H9 (cell line): ENCODE data around the gene FEZ2. TPM values are rescaled to one million over a fixed set of nuclear protein-coding genes. Genes with fewer than 3 reads are reported as not detected.

ENCODE experiments used
- DNase-seq: peaks from one replicate; pipeline ENCODE4 v3.0.0-alpha.2; 2017
- H2AFZ ChIP-seq: one replicate; pipeline ENCODE4 v1.6.1; 2013; ENCODE audit warnings: mild to moderate bottlenecking, low read length, control low read depth, moderate library complexity
- H2AK5ac ChIP-seq: 2 replicates; pipeline ENCODE4 v1.6.1; 2013; ENCODE audit warnings: low read length, control low read depth, mixed read lengths; ENCODE audit not compliant: insufficient read length
- H2BK120ac ChIP-seq: one replicate; pipeline ENCODE4 v1.6.1; 2013; ENCODE audit warnings: low read depth, mild to moderate bottlenecking, low read length, control low read depth, inconsistent platforms; ENCODE audit not compliant: poor library complexity, severe bottlenecking
- H2BK12ac ChIP-seq: 2 replicates; pipeline ENCODE4 v1.6.1; 2013; ENCODE audit warnings: low read length, control low read depth, mixed read lengths, low read depth; ENCODE audit not compliant: insufficient read length
- H2BK15ac ChIP-seq: 2 replicates; pipeline ENCODE4 v1.6.1; 2013; ENCODE audit warnings: low read depth, low read length, control low read depth
- H2BK20ac ChIP-seq: one replicate; pipeline ENCODE4 v1.6.1; 2013; ENCODE audit warnings: low read depth, mild to moderate bottlenecking, low read length, control low read depth, inconsistent platforms; ENCODE audit not compliant: poor library complexity, severe bottlenecking
- H2BK5ac ChIP-seq: 2 replicates; pipeline ENCODE4 v1.6.1; 2013; ENCODE audit warnings: low read length, control low read depth, mixed read lengths; ENCODE audit not compliant: insufficient read length
- H3K14ac ChIP-seq: 2 replicates; pipeline ENCODE4 v1.6.1; 2013; ENCODE audit warnings: low read length, control low read depth; ENCODE audit not compliant: insufficient read depth
- H3K18ac ChIP-seq: 2 replicates; pipeline ENCODE4 v1.6.1; 2013; ENCODE audit warnings: low read depth, mild to moderate bottlenecking, mixed read lengths, low read length, control low read depth; ENCODE audit not compliant: insufficient read length
- H3K23ac ChIP-seq: 2 replicates; pipeline ENCODE4 v1.6.1; 2013; ENCODE audit warnings: low read length, control low read depth, mixed read lengths, low read depth; ENCODE audit not compliant: insufficient read length
- H3K23me2 ChIP-seq: 2 replicates; pipeline ENCODE4 v1.6.1; 2013; ENCODE audit warnings: low read depth, mild to moderate bottlenecking, mixed read lengths, low read length, control low read depth; ENCODE audit not compliant: insufficient read length, poor library complexity, severe bottlenecking
- H3K27ac ChIP-seq: 2 replicates; pipeline ENCODE4 v1.5.1; 2013; ENCODE audit warnings: low read length, control low read depth, mixed read lengths, low read depth; ENCODE audit not compliant: insufficient read length
- H3K27me3 ChIP-seq: 2 replicates; pipeline ENCODE4 v1.6.1; 2013; ENCODE audit warnings: low read length, control low read depth, inconsistent platforms; ENCODE audit not compliant: insufficient read depth
- H3K4ac ChIP-seq: 2 replicates; pipeline ENCODE4 v1.6.1; 2013; ENCODE audit warnings: low read depth, mild to moderate bottlenecking, control low read depth, inconsistent platforms, low read length, moderate library complexity
- H3K4me1 ChIP-seq: 2 replicates; pipeline ENCODE4 v1.6.1; 2013; ENCODE audit warnings: low read length, control low read depth, inconsistent platforms; ENCODE audit not compliant: insufficient read depth
- H3K4me2 ChIP-seq: 2 replicates; pipeline ENCODE4 v1.6.1; 2013; ENCODE audit warnings: low read length, control low read depth, mixed read lengths; ENCODE audit not compliant: insufficient read length, insufficient read depth
- H3K56ac ChIP-seq: 2 replicates; pipeline ENCODE4 v1.6.1; 2013; ENCODE audit warnings: low read depth, mild to moderate bottlenecking, mixed read lengths, low read length, control low read depth; ENCODE audit not compliant: insufficient read length
- H3K79me1 ChIP-seq: 2 replicates; pipeline ENCODE4 v1.6.1; 2013; ENCODE audit warnings: low read depth, mild to moderate bottlenecking, moderate library complexity, low read length, control low read depth, inconsistent platforms; ENCODE audit not compliant: insufficient read depth, poor library complexity, severe bottlenecking
- H3K79me2 ChIP-seq: 2 replicates; pipeline ENCODE4 v1.6.1; 2013; ENCODE audit warnings: low read length, control low read depth, inconsistent platforms; ENCODE audit not compliant: insufficient read depth
- H3K9ac ChIP-seq: 2 replicates; pipeline ENCODE4 v1.6.1; 2013; ENCODE audit warnings: low read length, control low read depth, mixed read lengths; ENCODE audit not compliant: insufficient read length; ENCODE audit errors: extremely low read depth
- H3K9me3 ChIP-seq: one replicate; pipeline ENCODE4 v1.6.1; 2013; ENCODE audit warnings: low read depth, low read length, inconsistent platforms; ENCODE audit not compliant: control insufficient read depth
- H3T11ph ChIP-seq: one replicate; pipeline ENCODE4 v1.6.1; 2013; ENCODE audit warnings: mild to moderate bottlenecking, low read length, control low read depth, inconsistent platforms
- H4K20me1 ChIP-seq: one replicate; pipeline ENCODE4 v1.6.1; 2013; ENCODE audit not compliant: control insufficient read depth, insufficient read length, insufficient read depth
- H4K5ac ChIP-seq: 2 replicates; pipeline ENCODE4 v1.6.1; 2013; ENCODE audit warnings: low read depth, mild to moderate bottlenecking, mixed read lengths, low read length, control low read depth; ENCODE audit not compliant: insufficient read length
- H4K8ac ChIP-seq: replicated peaks from 2 replicates; pipeline ENCODE4 v1.6.1; 2013; ENCODE audit warnings: low read length, control low read depth, mixed read lengths, low read depth; ENCODE audit not compliant: insufficient read length
- H4K91ac ChIP-seq: 2 replicates; pipeline ENCODE4 v1.6.1; 2013; ENCODE audit warnings: low read depth, mild to moderate bottlenecking, moderate library complexity, mixed read lengths, low read length, control low read depth; ENCODE audit not compliant: insufficient read length
- H3K27ac Mint-ChIP-seq, 3 experiments: 2 replicates in 2 of 3; 3 replicates in 1 of 3; pipeline ENCODE4 v1.8.0; 2020 to 2021; ENCODE audit warnings: mixed read lengths in 3 of 3, mild to moderate bottlenecking in 1 of 3, moderate library complexity in 1 of 3
- H3K27me3 Mint-ChIP-seq: 2 replicates; pipeline ENCODE4 v1.8.0; 2021; ENCODE audit warnings: low read depth, mild to moderate bottlenecking, moderate library complexity, mixed read lengths
- H3K36me3 Mint-ChIP-seq, 3 experiments: 2 replicates in 2 of 3; 3 replicates in 1 of 3; pipeline ENCODE4 v1.8.0; 2020 to 2021; ENCODE audit warnings: low read depth in 3 of 3, mixed read lengths in 3 of 3; ENCODE audit not compliant: insufficient read depth in 1 of 3
- H3K4me1 Mint-ChIP-seq, 2 experiments: 2 replicates each; pipeline ENCODE4 v1.8.0; 2020; ENCODE audit warnings: mixed read lengths in 2 of 2
- H3K4me3 Mint-ChIP-seq, 2 experiments: 2 replicates in 1 of 2; 3 replicates in 1 of 2; pipeline ENCODE4 v1.8.0; 2020 to 2021; ENCODE audit warnings: mild to moderate bottlenecking in 2 of 2, mixed read lengths in 2 of 2, moderate library complexity in 1 of 2
- H3K9me3 Mint-ChIP-seq, 2 experiments: 2 replicates in 1 of 2; 3 replicates in 1 of 2; pipeline ENCODE4 v1.8.0; 2020; ENCODE audit warnings: mild to moderate bottlenecking in 2 of 2, mixed read lengths in 2 of 2, moderate library complexity in 1 of 2
- CTCF ChIP-seq: fragments of 200-600 bp; sonication (generic); conservative IDR thresholded peaks from 3 replicates; pipeline ENCODE4 v1.8.0; 2021; ENCODE audit warnings: antibody characterized with exemption, mild to moderate bottlenecking
- WGBS: extraction: QIAGEN DNeasy Blood & Tissue Kit; methylation state at CpG from one replicate; pipeline ENCODE4 v1.1.7; 2013; ENCODE audit warnings: missing lambda C conversion rate, low lambda C conversion rate, mixed read lengths; ENCODE audit not compliant: insufficient read length; ENCODE audit errors: extremely low coverage; 5-methylcytosine and 5-hydroxymethylcytosine counted together
- total RNA-seq: library from RNA; stranded (reverse); gene quantifications from 2 replicates; pipeline ENCODE4 v1.2.1, GENCODE V29; 2021

Gene FEZ2
- total RNA-seq, 1 experiment from 2014 or later, result 27.7 TPM

- TF ChIP-seq CTCF, result no peak
- no peak overlapping the region for H2BK120ac ChIP-seq
- H3K23ac ChIP-seq, result no peak overlapping the region
- no peak overlapping the region for H3K4ac ChIP-seq
- H3K4me2 ChIP-seq, result no peak overlapping the region
- DNase-seq, result no peak
- H3K56ac ChIP-seq, result no peak overlapping the region
- no peak overlapping the region for H4K5ac ChIP-seq
- H3K23me2 ChIP-seq, result no peaks in the 10 kb centered on the region
- H4K8ac ChIP-seq, result no peak overlapping the region
- H3K27me3 Mint-ChIP-seq, result no peaks in the 10 kb centered on the region
- no peaks in the 10 kb centered on the region for H3K9me3 ChIP-seq
- no peaks in the 10 kb centered on the region for H3K27me3 ChIP-seq
- peaks cover 34% of the 10 kb centered on the region in 2 experiments for H3K4me1 Mint-ChIP-seq
- H3K4me1 ChIP-seq, result peaks cover 4% of the 10 kb centered on the region; the same call in 1 of the 2 replicates
- H2AFZ ChIP-seq, result no peak overlapping the region
- no peak overlapping the region for H3K18ac ChIP-seq
- no peak overlapping the region for H2AK5ac ChIP-seq
- no peak overlapping the region for H3K27ac ChIP-seq
- H2BK5ac ChIP-seq, result no peak overlapping the region
- no peak overlapping the region for H4K91ac ChIP-seq
- no CpG with 5 or more reads among the region's 11 CpGs for WGBS
- H3K9ac ChIP-seq, result no peak overlapping the region
- H4K20me1 ChIP-seq, result no peaks in the 10 kb centered on the region
- no peaks in the 10 kb centered on the region for H3K9me3 Mint-ChIP-seq
- no peak overlapping the region for H2BK20ac ChIP-seq
- H3K36me3 Mint-ChIP-seq, result peaks cover 4 to 11% (median 11%) of the 10 kb centered on the region in 3 experiments; a peak in 5 of 7 replicates
- peak overlapping the region in 2 of 3 experiments; percentile 7 to 79; a peak in 3 of 7 replicates for H3K27ac Mint-ChIP-seq
- no peaks in the 10 kb centered on the region for H3K79me2 ChIP-seq
- H2BK12ac ChIP-seq, result no peak overlapping the region
- no peak overlapping the region for H2BK15ac ChIP-seq
- H3T11ph ChIP-seq, result no peak overlapping the region
- H3K14ac ChIP-seq, result no peak overlapping the region
- no peaks in the 10 kb centered on the region for H3K79me1 ChIP-seq
- H3K4me3 Mint-ChIP-seq, result no peak overlapping the region
Measured at GRCh38 chr2:36559221-36559942, 38.6 kb downstream of the FEZ2 start.
